Inflammatory macrophage treated with lipopolysaccharide for 1 hour (primary cell): ENCODE data around the gene VPS13C.

Source experiments
- DNase-seq, 2 donors: peaks; one replicate each; pipeline ENCODE4 v3.0.0-alpha.2; 2020 to 2022

VPS13C gene

DNA sequence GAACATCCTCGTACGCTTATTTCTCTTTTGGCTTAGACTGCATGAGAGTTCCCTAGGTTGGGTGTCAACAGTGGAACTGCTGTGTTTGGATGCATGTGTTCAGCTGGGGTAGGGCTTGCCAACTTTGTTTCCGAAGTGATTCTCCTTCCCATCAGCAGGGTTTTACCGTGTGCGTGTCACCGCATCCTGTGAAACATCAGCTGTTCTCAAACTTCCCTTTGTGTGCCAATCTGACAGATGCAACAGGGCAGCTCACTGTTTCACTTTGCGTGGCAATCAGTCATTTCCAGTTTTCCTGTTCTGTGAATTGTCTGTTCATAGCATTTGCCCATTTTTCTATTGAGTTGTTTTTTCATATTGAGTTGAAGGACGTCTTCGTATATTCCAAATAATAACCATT, 218.8 kb downstream of the VPS13C start:
- peak; percentile 44 to 57 for DNase-seq

DNA sequence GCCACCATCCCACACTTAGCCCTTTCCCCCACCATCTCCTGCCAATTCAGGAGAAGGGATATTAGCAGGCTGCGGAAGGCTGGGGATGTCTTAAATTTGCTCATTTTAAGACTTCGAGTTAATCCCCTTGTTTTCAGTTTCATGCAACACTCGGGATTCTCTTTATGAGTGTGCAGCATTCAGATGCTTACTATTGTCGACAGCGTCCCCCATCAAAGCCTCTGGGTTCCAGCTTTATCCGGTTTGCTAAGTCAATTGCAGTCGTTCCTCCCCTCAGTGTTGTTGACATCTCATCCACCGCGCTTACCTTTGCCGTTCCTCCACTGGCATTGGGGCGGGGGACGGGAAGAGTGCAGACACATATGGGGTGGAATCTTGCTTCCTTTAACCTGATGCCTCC, 220.2 kb downstream of the VPS13C start:
- DNase-seq: no peak

DNA sequence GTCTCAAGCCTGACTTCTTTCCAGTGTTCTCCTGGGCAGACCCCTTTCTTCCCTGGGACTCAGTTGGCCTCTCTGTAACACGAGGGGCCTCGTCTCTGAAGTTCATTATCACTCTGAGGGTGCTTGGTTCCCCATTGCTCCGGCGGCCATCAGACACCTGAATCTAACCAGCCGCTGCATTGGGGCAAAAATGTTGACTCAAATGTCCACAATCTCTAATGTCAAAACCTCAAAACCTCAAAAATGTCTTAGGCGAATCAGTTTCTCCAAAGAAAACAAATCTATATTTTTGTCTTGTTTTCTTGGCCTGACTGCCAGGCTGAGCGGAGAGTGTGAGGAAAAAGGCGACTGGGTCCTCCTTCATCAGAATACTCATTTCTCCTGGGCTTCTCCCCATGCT, 220.7 kb downstream of the VPS13C start:
- DNase-seq: no peak

DNA sequence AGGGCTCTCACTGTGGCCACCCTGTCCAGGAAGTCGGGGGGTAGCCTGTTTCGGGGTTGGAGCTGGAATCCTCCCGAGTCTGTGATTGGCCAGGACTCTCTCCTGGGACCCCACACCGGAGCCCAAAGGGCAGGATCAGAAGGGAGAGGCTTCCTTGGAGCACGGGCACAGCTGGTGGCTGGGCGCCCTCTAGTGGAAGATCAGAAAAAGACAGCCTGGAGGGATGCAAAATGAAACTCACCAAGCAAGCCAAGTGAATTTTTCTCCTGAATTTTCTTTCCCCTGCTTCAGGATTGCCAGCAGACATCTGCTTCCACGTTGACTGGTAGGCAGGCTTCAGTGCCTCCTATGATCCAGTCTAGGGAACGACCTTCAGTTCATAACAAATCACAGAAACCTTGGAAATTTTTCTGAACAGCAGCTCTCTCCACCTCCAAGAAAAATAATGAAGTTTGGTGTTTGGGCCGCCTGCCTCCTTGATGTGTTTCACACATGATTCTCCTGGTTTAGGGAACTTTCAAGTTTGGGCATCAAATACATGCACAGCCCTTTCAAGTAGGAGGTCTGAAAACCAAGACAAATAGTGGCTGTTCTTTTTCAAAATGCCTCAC, 224.6 kb downstream of the VPS13C start:
- peak; percentile 9 to 70 for DNase-seq

DNA sequence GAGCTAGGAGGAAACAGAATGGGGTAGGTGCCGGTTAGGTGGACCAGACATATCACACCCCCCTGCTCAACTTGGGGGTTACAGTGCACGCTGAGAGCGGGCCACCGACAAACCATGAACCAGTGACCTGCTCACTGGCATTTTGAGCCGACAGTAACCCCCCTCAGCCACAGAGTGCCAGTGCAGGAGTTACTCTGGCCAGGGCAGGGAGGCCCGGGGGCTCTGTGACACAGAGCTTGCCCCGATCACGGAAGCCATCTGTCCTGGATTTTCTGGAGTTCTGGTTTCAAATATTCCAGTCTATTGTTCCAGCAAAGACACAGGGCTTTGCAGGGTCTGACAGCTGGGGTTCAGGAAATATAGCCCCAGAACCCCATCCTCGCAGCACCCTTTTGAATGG, 225.2 kb downstream of the VPS13C start:
- no peak for DNase-seq

DNA sequence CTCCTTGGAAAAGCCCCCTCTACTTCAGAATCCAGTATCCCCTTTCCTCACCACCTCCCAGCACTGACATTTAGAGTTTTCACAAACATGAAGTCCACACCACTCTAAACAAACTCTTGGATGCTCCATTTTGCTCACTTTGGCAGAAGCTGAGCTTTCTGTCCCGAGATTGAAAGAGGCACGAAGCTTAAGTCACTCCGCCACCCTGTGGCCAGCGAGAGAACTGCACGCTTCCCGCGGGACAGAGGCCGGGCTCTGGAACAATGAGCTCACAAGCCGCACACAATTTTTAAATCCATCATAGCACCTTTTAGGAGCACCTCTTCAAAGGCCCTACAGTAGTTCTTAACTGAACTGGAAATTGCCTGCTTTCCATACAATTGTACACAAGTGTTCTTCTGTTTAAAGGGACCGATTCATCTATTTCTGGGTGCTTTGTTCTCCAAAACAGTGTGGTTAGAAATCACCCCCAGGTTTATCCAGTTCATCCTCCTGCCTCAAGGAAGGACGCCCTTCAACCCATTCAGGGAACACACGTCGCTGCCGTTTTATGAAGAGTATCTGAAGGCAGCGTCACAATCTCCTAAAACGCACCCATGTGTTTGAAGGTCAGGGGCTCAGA, 226.1 kb downstream of the VPS13C start:
- peak; percentile 27 to 90 for DNase-seq

DNA sequence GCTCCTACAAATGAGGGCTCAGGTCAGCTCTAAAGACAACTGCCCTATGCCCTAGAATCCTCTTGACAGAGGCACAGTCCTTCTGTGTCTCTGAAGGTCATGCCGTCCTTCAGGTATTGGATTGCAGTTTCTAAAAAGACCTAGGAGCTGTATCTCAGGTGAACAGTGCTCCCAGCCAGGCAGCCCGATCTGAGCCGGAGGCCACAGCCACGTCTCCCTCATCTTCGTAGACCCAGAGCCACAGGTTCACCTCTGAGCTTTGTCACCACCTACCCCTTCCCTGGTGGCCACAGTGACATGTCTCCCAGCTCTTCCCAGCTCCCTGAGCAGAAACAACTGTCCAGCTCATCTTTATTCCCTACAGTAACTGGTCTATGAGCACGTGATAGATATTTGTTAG, 228.0 kb downstream of the VPS13C start:
- DNase-seq: no peak

DNA sequence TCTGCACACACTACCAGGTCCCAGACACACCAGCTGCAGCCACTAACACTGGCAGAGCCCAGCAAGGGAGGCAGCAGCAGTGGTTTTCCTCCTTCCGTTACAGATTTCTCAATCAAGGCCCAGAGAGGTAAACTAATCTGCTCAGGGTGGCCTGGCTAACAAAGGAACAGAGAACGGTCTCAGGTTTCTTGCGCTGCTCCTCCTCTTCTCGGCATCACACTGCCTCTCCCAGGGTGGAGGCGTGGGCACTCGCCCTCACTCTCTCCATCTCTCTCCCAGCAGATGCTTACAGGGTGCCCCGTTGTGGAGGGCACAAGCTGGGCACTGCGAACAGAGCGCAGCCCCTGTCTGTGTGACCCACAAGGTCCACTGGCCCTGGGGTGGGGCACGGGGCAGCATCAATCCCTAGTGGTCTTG, 228.7 kb downstream of the VPS13C start:
- no peak for DNase-seq

DNA sequence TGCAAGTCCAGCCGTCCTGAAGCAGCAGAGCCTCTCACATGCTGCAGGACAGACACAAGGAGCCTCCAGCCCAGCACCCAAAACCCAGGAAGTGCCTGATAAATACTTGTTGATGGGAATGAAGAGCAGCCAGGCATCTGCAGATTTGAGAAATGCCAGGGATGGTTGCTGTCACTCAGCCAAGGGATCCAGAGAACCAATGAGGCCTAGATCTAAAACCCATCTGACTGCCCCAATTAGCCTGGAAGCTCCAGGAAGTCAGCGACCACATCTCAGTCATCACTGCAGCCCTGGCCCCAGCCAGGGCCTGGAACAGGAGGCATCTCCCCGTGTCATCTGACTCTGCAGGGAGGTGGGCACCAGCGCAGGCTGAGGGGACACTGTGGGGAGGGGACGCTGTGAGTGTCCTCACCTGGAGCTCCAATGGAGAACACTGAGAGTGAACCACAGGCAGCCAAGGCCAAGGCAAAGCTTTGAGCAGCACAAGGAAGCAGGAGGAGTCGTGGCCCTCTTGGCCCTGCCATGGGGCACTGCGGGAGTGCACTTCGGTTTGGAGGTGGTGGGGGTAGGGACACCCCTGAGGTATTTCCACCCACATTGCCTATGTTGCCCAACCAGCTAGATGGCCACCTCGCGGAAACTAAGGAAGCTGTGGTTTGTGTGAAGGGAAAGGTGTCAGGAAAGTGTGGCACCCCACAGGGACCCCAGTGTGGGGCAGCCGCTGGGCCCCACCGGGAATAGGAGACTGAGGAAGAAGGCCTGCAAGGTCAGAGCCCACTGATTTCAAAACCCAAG, 229.5 kb downstream of the VPS13C start:
- DNase-seq: no peak

DNA sequence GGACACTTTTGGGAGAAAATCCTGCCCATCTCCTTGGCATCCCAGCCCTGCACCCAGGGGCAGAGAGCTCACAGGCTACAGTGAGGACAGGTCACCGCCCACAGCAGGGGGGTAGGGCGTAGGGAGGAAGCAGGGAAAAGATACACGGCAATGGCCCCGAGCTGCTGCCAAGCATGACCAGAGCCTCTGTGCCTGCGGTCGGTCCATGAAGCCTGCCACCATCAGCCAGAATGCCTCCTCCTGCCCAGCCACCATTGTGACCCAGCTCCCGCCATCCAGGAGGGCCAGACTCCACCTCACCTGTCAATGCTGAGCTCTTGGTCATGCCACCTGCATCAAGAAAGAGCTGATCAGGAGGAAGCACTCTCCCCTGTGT, 230.7 kb downstream of the VPS13C start:
- no peak for DNase-seq

DNA sequence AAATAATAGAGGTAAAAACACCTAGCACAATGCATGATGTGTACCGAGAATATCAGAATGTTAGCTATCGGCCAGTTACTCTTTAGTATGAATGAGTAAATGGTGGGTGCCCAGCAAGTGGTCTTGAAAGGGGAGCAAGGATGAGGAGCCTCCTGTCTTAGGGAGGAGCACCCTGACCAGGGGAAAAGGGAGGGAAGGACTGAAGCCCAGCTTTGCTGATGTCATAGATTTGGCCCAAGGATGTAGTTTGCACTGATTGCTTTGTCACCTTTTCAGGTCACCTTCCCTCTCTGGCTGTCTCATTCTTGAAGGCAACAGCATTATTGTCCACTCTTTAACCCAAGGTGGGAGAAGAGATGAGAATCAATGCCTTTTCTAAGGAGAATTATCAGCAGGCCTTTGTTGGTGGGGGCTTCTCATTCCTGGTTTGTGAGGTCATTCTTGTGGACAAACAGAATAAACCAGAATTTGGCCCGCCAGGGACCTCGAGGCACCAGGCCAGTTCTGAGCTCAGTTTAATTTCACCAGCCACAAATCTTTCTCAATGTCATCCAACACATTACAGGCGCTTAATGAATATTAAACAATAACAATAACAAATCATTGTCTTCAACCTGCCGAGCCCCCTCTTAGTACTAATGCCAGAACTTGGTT, 231.3 kb downstream of the VPS13C start:
- DNase-seq: no peak

DNA sequence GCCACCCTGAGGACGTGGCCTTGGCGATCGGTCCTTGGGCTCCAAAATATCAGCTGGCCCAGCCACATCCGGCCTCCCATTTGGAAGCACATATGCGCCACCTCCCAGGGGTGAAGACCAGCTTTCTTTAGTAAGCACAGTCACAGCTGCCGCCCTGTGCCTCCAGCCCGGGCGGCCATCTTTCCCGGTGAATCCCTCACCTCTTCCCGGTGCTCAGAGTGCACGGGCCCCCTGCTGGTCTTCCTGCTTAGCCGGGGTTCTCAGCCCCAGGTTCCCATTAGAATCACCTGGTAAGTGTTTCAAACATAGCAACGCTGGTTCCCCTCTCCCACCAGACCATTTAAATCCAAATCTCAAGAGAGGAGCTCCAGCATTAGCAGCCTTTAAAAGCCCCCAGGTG, 232.2 kb downstream of the VPS13C start:
- DNase-seq: no peak

DNA sequence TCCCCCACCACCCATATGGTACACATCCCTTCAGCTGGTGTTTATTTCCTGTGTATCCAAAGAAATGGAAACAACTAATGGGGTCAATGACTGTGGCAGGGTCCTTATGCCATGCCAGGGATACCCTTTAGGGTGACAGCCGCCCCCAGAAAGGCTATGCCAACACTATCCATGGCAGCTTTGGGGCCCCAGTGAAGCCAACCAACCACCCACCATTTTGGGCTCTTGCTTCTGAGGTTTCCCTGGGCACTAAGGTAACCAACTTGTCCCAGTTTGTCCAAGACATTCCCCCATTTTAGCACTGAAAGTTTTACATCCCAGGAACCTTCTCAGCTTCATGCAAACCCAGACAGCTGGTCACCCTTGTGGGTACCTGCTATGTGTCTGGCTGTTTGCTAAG, 233.1 kb downstream of the VPS13C start:
- DNase-seq: no peak

DNA sequence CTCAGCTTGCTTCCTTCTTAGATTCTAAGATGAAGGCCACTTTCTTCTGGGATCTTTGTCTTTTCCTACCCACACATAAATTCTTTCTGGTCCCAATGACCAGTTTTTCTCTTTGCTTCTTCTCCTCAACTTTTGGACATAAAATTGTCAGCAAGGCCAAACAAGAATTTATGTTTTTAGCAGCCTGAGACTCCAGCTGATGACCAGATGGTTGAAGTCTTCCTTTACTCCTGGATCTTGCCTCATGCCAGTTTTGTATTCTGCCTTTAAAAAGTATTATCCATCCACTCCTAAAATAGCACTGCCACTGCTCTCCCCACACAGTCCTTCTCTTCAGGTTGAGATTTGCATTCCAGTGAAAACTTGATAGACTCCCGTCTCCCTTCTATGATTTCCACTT, 236.0 kb downstream of the VPS13C start:
- no peak for DNase-seq

DNA sequence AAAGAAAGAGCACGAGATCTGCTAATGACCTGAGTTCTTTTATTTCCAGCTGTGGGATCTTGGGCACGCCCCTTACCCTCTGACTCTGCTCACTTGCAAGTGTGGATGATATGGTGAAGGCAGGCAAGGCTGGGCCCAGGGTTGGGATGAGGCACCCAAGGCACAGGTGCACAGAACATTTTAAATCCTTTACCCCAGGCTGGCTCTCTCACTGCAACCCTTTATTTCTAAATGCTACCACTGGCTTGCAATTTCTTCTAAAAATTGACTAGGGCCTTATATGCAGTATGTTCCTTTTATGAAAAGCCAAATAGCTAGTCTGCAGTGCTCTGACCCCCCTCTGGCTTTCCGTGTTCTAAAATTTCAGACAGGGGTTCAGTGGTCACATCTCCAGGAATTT, 237.7 kb downstream of the VPS13C start:
- no peak for DNase-seq

DNA sequence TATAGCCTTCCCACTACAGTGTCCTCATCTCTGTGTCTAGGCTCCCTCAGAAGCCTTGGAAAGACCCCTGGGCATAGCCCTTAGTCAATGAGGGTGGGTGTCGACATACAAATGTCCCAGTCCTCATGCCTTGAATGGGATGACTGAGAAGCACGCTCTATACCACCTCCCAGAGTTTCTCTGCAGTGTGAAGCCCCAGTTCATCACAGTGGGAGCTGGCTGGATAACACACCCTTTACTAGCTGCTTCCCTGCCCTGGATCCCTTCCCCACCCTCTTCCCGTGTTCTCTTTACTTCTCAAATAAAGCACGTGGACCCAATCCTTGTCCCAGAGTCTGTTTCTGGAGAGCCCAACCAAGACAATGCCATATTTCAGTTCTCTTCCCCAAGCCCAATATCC, 239.3 kb downstream of the VPS13C start:
- DNase-seq: no peak

DNA sequence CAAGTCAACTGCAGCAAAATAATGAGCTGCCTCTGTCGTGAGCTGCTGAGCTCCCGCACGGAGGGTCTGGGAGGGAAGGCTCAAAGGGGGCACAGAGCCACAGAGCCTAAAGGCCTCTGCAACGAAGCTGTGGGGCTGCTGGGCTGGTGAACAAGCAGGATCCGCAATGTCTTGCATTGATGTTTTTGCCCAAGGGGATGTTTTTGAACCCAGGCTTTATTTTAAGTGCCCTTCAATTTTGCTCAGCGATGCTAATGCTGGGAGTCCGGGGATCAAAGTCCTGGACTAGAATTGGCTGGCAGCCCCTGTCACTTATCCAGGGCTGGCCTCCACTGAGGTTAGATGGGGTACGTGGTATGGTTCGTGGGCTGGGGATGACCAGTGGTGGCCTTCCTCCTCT, 240.0 kb downstream of the VPS13C start:
- no peak for DNase-seq

DNA sequence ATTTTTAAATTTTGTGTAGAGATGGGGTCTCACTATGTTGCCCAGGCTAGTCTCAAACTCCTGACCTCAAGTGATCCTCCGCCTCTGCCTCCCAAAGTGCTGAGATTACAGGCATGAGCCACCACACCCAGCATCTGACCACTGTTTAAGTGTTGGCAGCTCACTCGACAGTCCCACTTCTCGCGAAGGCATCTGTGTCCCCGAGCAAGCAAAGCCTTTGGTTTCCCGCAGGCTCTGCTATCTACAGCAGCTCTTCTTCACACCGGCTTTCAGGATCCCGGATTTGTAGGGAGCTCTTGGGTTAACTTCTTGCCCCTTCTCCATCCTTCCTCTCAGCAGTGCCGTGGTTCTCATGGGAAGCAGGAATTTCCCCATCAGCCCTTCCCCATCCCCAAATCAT, 240.9 kb downstream of the VPS13C start:
- DNase-seq: no peak

DNA sequence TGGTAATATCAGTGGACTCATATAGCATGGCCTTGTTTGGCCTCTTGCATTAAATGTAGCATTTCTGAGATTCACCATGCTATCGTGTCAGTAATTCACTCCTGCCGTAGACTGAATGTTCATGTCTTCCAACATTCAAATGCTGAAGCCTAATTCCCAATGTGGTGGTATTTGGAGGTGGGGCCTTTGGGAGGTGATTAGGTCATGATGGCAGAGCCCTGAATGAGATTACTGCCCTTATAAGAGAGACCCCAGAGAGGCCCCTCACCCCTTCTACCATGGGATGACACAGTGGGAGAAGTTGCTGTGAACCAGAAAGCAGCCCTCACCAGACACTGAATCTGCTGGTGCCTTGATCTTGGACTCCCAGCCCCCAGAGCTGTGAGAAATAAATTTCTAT, 241.4 kb downstream of the VPS13C start:
- DNase-seq: no peak

DNA sequence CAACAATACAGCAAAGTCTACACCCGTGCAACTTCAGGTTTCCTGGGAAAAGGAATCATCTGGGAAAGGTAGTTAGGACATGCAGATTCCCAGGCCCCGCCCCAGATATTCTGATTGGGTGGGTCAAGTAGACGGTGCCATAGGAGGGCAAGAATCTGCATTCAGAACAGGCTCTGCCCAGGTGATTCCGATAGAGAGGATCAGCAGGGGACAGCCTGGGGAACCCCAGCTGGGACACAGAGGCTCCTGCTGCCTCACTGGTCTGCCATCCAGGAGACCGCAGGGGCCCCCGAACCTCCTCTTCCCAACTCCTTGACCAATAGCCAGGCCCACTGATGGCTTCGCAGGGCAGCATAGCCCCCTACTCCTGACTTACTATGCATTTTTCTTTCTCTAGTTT, 243.4 kb downstream of the VPS13C start:
- DNase-seq: no peak

DNA sequence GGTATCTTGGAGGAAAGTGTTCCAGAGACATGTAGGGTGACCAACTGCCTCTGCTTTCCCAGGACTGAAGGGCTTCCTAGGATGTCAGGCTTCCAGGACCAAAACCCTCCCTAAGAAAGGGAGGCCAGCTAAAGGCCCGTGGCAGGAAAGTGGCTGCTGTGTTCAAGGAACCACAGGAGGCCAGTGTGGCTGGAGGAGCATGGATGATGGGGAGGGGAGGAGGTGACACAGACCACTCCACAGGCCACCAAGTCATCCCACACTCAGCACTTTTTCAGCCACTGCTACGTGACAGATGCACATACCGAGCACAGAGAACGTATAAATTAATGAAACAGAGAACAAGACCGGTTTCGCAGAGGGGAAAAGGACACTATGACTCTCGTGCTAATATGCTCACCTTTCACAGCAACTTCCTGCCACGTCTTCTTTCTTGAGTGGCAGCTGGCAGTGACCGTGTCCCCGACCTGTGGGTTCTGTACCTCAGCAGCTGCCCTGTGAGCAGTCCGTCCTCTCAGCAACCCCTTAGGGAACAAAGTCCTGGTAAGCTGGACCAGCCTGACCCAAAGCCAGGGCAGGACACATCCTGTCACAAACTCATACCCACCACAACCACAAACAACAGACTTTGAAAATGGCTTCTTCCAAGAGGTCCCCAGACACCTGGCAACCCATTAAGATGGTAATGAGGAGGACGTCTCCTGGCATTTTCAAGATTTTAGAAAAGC, 244.7 kb downstream of the VPS13C start:
- no peak for DNase-seq

DNA sequence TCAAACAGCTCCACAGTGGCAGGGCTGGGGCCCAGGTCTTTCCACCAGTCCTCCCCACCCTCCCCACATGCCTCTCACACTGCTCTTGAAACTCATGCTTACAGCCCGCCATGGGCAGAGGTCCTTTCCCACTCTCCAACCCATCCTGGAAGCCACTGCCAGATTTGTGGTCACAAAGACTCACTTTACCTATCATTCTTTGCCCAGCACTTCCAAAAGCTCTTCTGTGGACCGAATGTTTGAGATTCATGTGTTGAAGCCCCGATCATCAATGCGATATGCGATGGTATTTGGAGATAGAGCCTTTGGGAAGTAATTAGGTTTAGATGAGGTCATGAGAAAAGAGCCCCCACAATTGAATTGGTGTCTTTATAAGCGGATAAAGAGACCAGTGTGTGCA, 247.8 kb downstream of the VPS13C start:
- DNase-seq: no peak

DNA sequence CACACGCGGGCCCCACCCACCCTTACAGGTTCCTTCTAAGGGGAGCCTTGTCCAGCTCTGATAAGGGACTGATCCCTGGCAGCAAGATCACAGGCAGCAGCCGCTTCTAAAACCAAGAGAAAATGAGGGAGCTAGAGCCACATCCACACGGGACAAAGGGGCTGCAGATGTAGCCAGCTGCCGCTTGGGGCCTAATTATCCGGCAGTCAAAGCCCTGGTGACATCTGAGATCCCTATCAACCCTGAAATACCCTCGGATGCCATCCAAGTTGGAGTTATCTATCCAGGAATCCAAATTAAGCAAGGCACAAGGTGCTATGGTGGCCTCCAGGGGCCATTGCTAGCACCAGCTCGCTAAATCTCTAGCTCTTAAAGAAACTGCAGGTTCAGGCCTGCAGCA, 248.3 kb downstream of the VPS13C start:
- DNase-seq: no peak
